Prostate gland (tissue), 2 donors: ENCODE data around the gene PTX4. TPM values are rescaled to one million over a fixed set of nuclear protein-coding genes. Genes with fewer than 3 reads are reported as not detected.

Experiments
- DNase-seq: peaks from one replicate; pipeline ENCODE4 v3.0.0-alpha.2; 2019; ENCODE audit warnings: low spot score
- H3K27ac ChIP-seq, 2 donors: fragments of 200-600 bp; sonication (generic); 2 replicates each; pipeline ENCODE4 v1.5.1; 2017 to 2019
- H3K27me3 ChIP-seq: fragments of 200-600 bp; sonication (generic); replicated peaks from 2 replicates; pipeline ENCODE4 v1.5.1; 2019; ENCODE audit not compliant: insufficient read depth
- H3K36me3 ChIP-seq, 2 donors: fragments of 200-600 bp; sonication (generic); 1 replicate in 1 of 2; 2 replicates in 1 of 2; pipeline versions ENCODE4 v1.5.1 to v1.8.1; 2017 to 2019
- H3K4me1 ChIP-seq: fragments of 200-600 bp; sonication (generic); replicated peaks from 2 replicates; pipeline ENCODE4 v1.5.1; 2019
- H3K4me3 ChIP-seq, 2 donors: fragments of 200-600 bp; sonication (generic); 2 replicates each; pipeline ENCODE4 v1.5.1; 2017 to 2019
- H3K9me3 ChIP-seq: fragments of 200-600 bp; sonication (generic); 2 replicates; pipeline ENCODE4 v1.5.1; 2017
- POLR2A ChIP-seq: fragments of 450-650 bp; IDR thresholded peaks from one replicate; pipeline ENCODE4 v1.6.1; 2016; ENCODE audit warnings: antibody characterized with exemption, mild to moderate bottlenecking
- POLR2AphosphoS5 ChIP-seq: sonication (generic); formaldehyde crosslinking; IDR thresholded peaks from one replicate; pipeline ENCODE4 v1.6.1; 2017; ENCODE audit warnings: antibody characterized with exemption
- WGBS: methylation state at CpG from one replicate; pipeline ENCODE4 v1.1.5; 2018; 5-methylcytosine and 5-hydroxymethylcytosine counted together
- intact Hi-C: fragments of 100-400 bp; cut with DNase I; formaldehyde crosslinking; loops from one replicate; pipeline ENCODE4 v1.14.2; 2022
- total RNA-seq, 2 donors: library from RNA; depleted of rRNA; stranded (reverse); fragments of >200 nt; gene quantifications; one replicate each; pipeline ENCODE4 v1.1.0, GENCODE V29; 2016
- TF ChIP-seq, protein P1 (sequence below), 4 experiments: fragments of 200-600 bp in 2 of 4; fragments of 450-650 bp in 2 of 4; sonication (generic) in 2 of 4; IDR thresholded peaks; 1 replicate in 3 of 4; 2 replicates in 1 of 4; pipeline ENCODE4 v1.5.1; 2016 to 2019; ENCODE audit warnings: antibody characterized with exemption in 4 of 4, mild to moderate bottlenecking in 2 of 4, moderate library complexity in 2 of 4

The PTX4 gene, protein sequence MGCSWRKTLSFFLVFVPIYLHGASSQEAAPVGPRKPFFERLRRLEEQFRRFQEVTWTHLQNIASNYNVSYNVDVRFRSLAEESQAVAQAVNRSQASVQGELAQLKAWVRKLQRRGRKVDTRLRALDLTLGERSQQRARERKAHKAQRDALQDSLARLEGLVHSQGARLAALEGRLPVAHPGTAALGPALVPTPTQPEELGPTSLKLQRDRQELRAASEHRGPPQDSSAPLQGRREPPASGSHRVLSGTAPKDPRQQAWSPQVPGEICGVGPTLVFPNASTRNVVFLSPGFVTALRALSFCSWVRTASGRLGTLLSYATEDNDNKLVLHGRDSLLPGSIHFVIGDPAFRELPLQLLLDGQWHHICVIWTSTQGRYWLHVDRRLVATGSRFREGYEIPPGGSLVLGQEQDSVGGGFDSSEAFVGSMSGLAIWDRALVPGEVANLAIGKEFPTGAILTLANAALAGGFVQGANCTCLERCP
- total RNA-seq, result 1 to 10 TPM in 1 of 2 donors, not detected in 1; 2.2 TPM

GRCh38 chr16:1488619-1489018 lies at the start of gene PTX4:
TSS of gene PTX4 (minus strand) at chr16:1488944. CDS start at chr16:1488909, 35 bp downstream.
- Histone ChIP-seq H3K27me3 (no peaks in the 10 kb centered on the region), H3K27ac (no peak within 1 kb of the TSS), H3K4me1 (no peaks in the 10 kb centered on the region), H3K4me3 (no peak within 1 kb of the TSS), H3K9me3 (no peaks in the 10 kb centered on the region), H3K36me3 (no peaks in the 10 kb centered on the region)
- TF ChIP-seq, protein P1, sequence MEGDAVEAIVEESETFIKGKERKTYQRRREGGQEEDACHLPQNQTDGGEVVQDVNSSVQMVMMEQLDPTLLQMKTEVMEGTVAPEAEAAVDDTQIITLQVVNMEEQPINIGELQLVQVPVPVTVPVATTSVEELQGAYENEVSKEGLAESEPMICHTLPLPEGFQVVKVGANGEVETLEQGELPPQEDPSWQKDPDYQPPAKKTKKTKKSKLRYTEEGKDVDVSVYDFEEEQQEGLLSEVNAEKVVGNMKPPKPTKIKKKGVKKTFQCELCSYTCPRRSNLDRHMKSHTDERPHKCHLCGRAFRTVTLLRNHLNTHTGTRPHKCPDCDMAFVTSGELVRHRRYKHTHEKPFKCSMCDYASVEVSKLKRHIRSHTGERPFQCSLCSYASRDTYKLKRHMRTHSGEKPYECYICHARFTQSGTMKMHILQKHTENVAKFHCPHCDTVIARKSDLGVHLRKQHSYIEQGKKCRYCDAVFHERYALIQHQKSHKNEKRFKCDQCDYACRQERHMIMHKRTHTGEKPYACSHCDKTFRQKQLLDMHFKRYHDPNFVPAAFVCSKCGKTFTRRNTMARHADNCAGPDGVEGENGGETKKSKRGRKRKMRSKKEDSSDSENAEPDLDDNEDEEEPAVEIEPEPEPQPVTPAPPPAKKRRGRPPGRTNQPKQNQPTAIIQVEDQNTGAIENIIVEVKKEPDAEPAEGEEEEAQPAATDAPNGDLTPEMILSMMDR (IDR thresholded peaks at IDR 0.05), result no peak
- TF ChIP-seq POLR2AphosphoS5, result no peak
- no peak for TF ChIP-seq POLR2A
- DNase-seq, result no peak
- intact Hi-C loops, result no loop called here
- WGBS, result 90% methylated on average over 19 of the region's 19 CpGs

GRCh38 chr16:1537763-1538289 lies 49.1 kb upstream of the PTX4 start:
- Histone ChIP-seq H3K4me1 (no peaks in the 10 kb centered on the region), H3K27ac (peak overlapping the region in 1 of 2 donors; percentile 31), H3K4me3 (no peak overlapping the region), H3K36me3 (peaks cover 0 to 6% of the 10 kb centered on the region in 2 donors), H3K27me3 (no peaks in the 10 kb centered on the region), H3K9me3 (no peaks in the 10 kb centered on the region)
- intact Hi-C loops, result no loop called here
- WGBS, result 83% methylated on average over 26 of the region's 26 CpGs
- DNase-seq, result no peak
- TF ChIP-seq, protein P1 (IDR thresholded peaks at IDR 0.05), result no peak
- TF ChIP-seq POLR2A (no peak), POLR2AphosphoS5 (no peak)

- no peak for DNase-seq
- Histone ChIP-seq H3K4me1 (no peaks in the 10 kb centered on the region), H3K36me3 (peaks cover 0 to 6% of the 10 kb centered on the region in 2 donors), H3K27me3 (no peaks in the 10 kb centered on the region), H3K27ac (peak overlapping the region in 1 of 2 donors; percentile 87), H3K9me3 (no peaks in the 10 kb centered on the region), H3K4me3 (peak overlapping the region in 1 of 2 donors; percentile 9)
- intact Hi-C loops, result no loop called here
- TF ChIP-seq POLR2A, result no peak
- no peak for TF ChIP-seq POLR2AphosphoS5
- TF ChIP-seq, protein P1 (IDR thresholded peaks at IDR 0.05), result no peak
- WGBS, result 67% methylated on average over 27 of the region's 27 CpGs
Observed at GRCh38 chr16:1537138-1537577, 48.4 kb upstream of the PTX4 start.

- Histone ChIP-seq H3K36me3 (peaks cover 0 to 6% of the 10 kb centered on the region in 2 donors), H3K4me1 (no peaks in the 10 kb centered on the region)
- 77% methylated on average over 13 of the region's 13 CpGs for WGBS
Observed at GRCh38 chr16:1536601-1537000, 47.9 kb upstream of the PTX4 start.

More at GRCh38 chr16:1536601-1537000, 47.9 kb upstream of the PTX4 start:
- TF ChIP-seq POLR2AphosphoS5, result no peak
- TF ChIP-seq, protein P1 (IDR thresholded peaks at IDR 0.05), result no peak
- no peak for TF ChIP-seq POLR2A
- H3K27ac ChIP-seq, result peak overlapping the region; percentile 81 to 87
- DNase-seq, result no peak
- H3K9me3 ChIP-seq, result no peaks in the 10 kb centered on the region
- intact Hi-C loops, result no loop called here
- no peaks in the 10 kb centered on the region for H3K27me3 ChIP-seq
- peak overlapping the region in 1 of 2 donors; percentile 36 for H3K4me3 ChIP-seq
